Keratinocyte (primary cell): Measurements from ENCODE around the gene CD68.

ENCODE experiments used
- EZH2 ChIP-seq: IDR thresholded peaks from one replicate; pipeline ENCODE4 v1.6.1; 2012; ENCODE audit warnings: inconsistent platforms, mild to moderate bottlenecking, low read length, moderate library complexity
- TF ChIP-seq, protein P1 (sequence below), 3 experiments: IDR thresholded peaks in 1 of 3; conservative IDR thresholded peaks in 1 of 3; optimal IDR thresholded peaks in 1 of 3; 2 replicates in 2 of 3; 3 replicates in 1 of 3; pipeline versions ENCODE3 to v1.5.1; 2011; ENCODE audit warnings: low read length in 3 of 3, mild to moderate bottlenecking in 3 of 3, moderate library complexity in 2 of 3, control low read depth in 1 of 3, inconsistent platforms in 1 of 3; ENCODE audit not compliant: insufficient read depth in 2 of 3; ENCODE audit errors: extremely low read depth in 1 of 3

DNA sequence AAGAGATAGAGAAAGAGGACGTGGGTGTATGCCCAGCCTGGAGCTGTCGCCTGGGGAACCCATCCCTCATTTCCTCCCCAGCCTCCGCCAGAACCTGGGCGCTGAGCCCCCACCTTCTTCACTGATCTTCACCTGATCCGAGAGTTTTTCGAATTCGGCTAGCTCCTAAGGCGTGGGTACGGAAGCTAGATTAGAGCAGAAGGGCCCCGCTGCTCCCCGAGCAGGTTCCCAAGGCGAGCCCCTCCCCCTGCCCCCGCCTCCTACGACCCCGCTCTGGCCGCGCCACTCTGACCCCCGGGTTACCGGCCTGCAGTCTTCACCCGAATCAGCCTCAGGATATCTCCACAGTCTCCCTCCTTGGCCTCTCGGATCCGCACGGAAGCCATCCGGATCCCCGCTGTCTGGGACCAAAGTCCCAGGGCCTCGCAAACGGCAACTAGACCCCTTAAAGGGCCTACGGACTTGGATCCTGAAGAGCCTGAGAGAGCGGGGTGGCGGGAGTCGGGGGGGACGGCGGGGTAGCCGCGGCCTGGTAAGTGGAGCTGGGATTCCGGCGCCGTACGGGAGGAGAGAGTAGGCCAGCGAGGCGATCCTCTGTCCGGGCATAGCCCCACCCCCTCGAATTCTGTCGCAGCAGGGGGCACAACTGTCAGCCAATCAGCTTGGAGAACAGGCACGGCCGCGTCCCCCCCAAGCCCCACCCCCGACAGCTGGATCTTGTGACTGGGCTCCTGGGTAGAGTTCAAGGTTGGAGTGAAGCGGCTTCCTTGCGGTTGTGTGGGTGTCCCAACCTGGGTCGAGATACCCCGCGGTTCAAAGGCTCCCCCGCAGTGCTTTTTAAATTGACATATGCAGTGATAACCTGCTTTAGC, 48.0 kb downstream of the CD68 start, which contains the start of gene SAT2:
- no peak for TF ChIP-seq EZH2
- TF ChIP-seq, protein P1, sequence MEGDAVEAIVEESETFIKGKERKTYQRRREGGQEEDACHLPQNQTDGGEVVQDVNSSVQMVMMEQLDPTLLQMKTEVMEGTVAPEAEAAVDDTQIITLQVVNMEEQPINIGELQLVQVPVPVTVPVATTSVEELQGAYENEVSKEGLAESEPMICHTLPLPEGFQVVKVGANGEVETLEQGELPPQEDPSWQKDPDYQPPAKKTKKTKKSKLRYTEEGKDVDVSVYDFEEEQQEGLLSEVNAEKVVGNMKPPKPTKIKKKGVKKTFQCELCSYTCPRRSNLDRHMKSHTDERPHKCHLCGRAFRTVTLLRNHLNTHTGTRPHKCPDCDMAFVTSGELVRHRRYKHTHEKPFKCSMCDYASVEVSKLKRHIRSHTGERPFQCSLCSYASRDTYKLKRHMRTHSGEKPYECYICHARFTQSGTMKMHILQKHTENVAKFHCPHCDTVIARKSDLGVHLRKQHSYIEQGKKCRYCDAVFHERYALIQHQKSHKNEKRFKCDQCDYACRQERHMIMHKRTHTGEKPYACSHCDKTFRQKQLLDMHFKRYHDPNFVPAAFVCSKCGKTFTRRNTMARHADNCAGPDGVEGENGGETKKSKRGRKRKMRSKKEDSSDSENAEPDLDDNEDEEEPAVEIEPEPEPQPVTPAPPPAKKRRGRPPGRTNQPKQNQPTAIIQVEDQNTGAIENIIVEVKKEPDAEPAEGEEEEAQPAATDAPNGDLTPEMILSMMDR (optimal IDR thresholded peaks at IDR 0.05 in 1 of 3, IDR thresholded peaks at IDR 0.05 in 1 of 3, conservative IDR thresholded peaks at IDR 0.05 in 1 of 3; ENCODE audit: extremely low read depth in 1 of 3, insufficient read depth in 2 of 3, low read length in 3 of 3) = no peak
